ENCODE results near the gene PCNX2. TPM values are rescaled to one million over a fixed set of nuclear protein-coding genes. Genes with fewer than 3 reads are reported as not detected.

The PCNX2 gene
- total and polyA plus RNA-seq, 2 experiments from 2014 or later, result 42.9 to 88.3 TPM

GRCh38 chr1:233166896-233167295, 128.6 kb downstream of the PCNX2 start (continued):
- TF ChIP-seq CTCF (conservative IDR thresholded peaks at IDR 0.05; ENCODE audit: low read depth in 2 of 2) (no peak), ETS1 (IDR thresholded peaks at IDR 0.05) (no peak), ZNF331 (CRISPR knock-in tag; IDR thresholded peaks at IDR 0.05; ENCODE audit: low read depth) (no peak), JUNB (IDR thresholded peaks at IDR 0.05; ENCODE audit: unreplicated experiment) (no peak), POLR2AphosphoS5 (IDR thresholded peaks at IDR 0.05; ENCODE audit: low read depth) (no peak)

GRCh38 chr1:233163696-233164095, 131.8 kb downstream of the PCNX2 start:
- Histone ChIP-seq H2AFZ (no peak overlapping the region), H3K4me3 (no peak overlapping the region), H3K27me3 (ENCODE audit: insufficient read depth) (no peaks in the 10 kb centered on the region), H3F3A (replicated peaks; ENCODE audit: low read depth) (no peaks in the 10 kb centered on the region), H3K79me2 (replicated peaks; ENCODE audit: insufficient read depth) (no peaks in the 10 kb centered on the region), H3K4me1 (ENCODE audit: insufficient read depth) (no peaks in the 10 kb centered on the region), H3K9me2 (ENCODE audit: insufficient read depth) (no peaks in the 10 kb centered on the region), H4K20me1 (replicated peaks; ENCODE audit: insufficient read depth) (no peaks in the 10 kb centered on the region), H3K36me3 (ENCODE audit: insufficient read depth) (peaks cover 49% of the 10 kb centered on the region), H3K4me2 (no peak overlapping the region), H3K27ac (ENCODE audit: low read depth) (no peak overlapping the region)
- Mint-ChIP-seq H3K4me3 (no peak overlapping the region), H3K27me3 (ENCODE audit: insufficient read depth, low read depth, poor library complexity) (peaks cover 2% of the 10 kb centered on the region), H3K36me3 (ENCODE audit: low read depth) (peaks cover 69% of the 10 kb centered on the region), H3K4me1 (no peaks in the 10 kb centered on the region), H3K27ac (no peak overlapping the region), H3K9me3 (peaks cover 19% of the 10 kb centered on the region)
- no peak for DNase-seq (ENCODE audit: low spot score)
- no peak for ATAC-seq
- no peak for TF ChIP-seq CTCF (conservative IDR thresholded peaks at IDR 0.05; ENCODE audit: low read depth in 2 of 2)
- no peak for TF ChIP-seq ZNF331 (CRISPR knock-in tag; IDR thresholded peaks at IDR 0.05; ENCODE audit: low read depth)
- no peak for TF ChIP-seq POLR2AphosphoS5 (IDR thresholded peaks at IDR 0.05; ENCODE audit: low read depth)
- no peak for TF ChIP-seq JUNB (IDR thresholded peaks at IDR 0.05; ENCODE audit: unreplicated experiment)
- no peak for TF ChIP-seq ZNF114 (CRISPR knock-in tag; IDR thresholded peaks at IDR 0.05)
- TF ChIP-seq EZH2 (IDR thresholded peaks at IDR 0.05; ENCODE audit: low read depth, unreplicated experiment), result no peak
- no peak for TF ChIP-seq ETS1 (IDR thresholded peaks at IDR 0.05)
- TF ChIP-seq NANOG (IDR thresholded peaks at IDR 0.05; ENCODE audit: borderline replicate concordance), result no peak
- TF ChIP-seq REST (IDR thresholded peaks at IDR 0.05; ENCODE audit: unreplicated experiment), result no peak
